Measurements from ENCODE around the gene NR1I3. TPM values are rescaled to one million over a fixed set of nuclear protein-coding genes. Genes with fewer than 3 reads are reported as not detected.

Gene NR1I3
- total and polyA plus RNA-seq, 2 of the 13 experiments (the other 11 are each of a cell fraction or from before 2014, with no cell fraction given): 0.62 to 0.95 TPM

DNA sequence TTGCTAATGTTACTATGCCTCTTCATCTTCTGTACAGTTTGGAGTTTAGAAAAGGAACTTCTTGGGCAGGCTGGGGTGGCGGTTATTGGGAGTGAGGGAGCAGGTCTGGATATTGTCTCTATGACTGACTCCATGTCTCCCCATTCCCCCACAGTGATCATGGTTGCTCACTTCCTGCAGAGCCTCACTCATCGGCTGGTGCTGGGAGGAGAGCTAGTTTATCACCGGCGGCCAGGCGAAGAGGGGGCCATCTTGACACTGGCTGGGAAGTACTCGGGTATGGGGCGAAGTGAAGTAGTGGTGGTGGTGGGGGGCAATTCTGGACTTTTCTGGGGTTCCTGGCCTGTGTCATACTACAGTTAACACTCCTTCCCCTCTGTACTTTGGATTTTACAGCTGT, 10.0 kb downstream of the NR1I3 start:
- DNase-seq (ENCODE audit: low spot score) (no peak), FAIRE-seq (no peak), ATAC-seq (no peak)
- intact Hi-C loops (cut with micrococcal nuclease; ENCODE audit: unreplicated experiment) (loop anchor here (5.0 kb wide), 1 partner anchor 84 kb away; the partner anchor contains the start of gene SDHC), in situ Hi-C loops (cut with HindIII; ENCODE audit: extremely low pct_ligation_motif_present, low pct_unique_long_range_greater_than_20kb) (loop anchor here (5.0 to 10.0 kb wide), 2 partner anchors 64 to 157 kb away; no protein-coding TSS in a partner anchor)
- Histone ChIP-seq H3K9me3 (ENCODE audit: low read length) (no peaks in the 10 kb centered on the region), H3K4me2 (ENCODE audit: low read depth, low read length) (peak overlapping the region; percentile 92; the same call in 1 of the 2 replicates), H3K27me3 (ENCODE audit: control insufficient read depth in 1 of 2, insufficient read depth in 2 of 2, low read length in 2 of 2) (no peaks in the 10 kb centered on the region; a peak in 1 of 5 replicates), H3K9ac (ENCODE audit: insufficient read depth, low read depth, low read length) (no peak overlapping the region), H3K4me3 (replicated peaks in 1 of 3; ENCODE audit: insufficient read depth in 1 of 3, low read depth in 2 of 3, low read length in 3 of 3) (no peak overlapping the region), H3K4me1 (ENCODE audit: insufficient read depth, low read length) (peaks cover 53% of the 10 kb centered on the region), H3K27ac (ENCODE audit: extremely low read length, insufficient read depth, low read length) (no peak overlapping the region), H4K20me1 (ENCODE audit: insufficient read depth, low read length) (no peaks in the 10 kb centered on the region; the same call in 1 of the 2 replicates), H3K79me2 (ENCODE audit: insufficient read depth, low read length) (peaks cover 19% of the 10 kb centered on the region), H2AFZ (ENCODE audit: low read length) (no peak overlapping the region), H3K36me3 (replicated peaks in 1 of 2; ENCODE audit: control insufficient read depth in 1 of 2, insufficient read depth in 2 of 2, low read length in 2 of 2) (peaks cover 12 to 38% of the 10 kb centered on the region in 2 experiments; a peak in 4 of 5 replicates)
- CTCF ChIA-PET (ENCODE audit: low intra/inter-chr PET ratio, low total read pairs): interaction anchor here (1.0 to 3.7 kb wide), 3 partner anchors 16 to 63 kb away, joined by 3 to 36 read pairs (median 13); no protein-coding TSS in a partner anchor
- WGBS (ENCODE audit: low lambda C conversion rate): 100% methylated on average over 7 of the region's 7 CpGs
- BruUV-seq (replicated peaks): no TSS peak
- POLR2A ChIA-PET: interaction anchor here (1.5 to 12.5 kb wide), 2 partner anchors 9 to 21 kb away, joined by 4 to 357 read pairs; partner anchors contain the start of gene NDUFS2
- TF ChIP-seq PAX8 (CRISPR knock-in tag; IDR thresholded peaks at IDR 0.05; ENCODE audit: borderline replicate concordance): no peak
- no peak for TF ChIP-seq ZBTB38 (CRISPR knock-in tag; IDR thresholded peaks at IDR 0.05)
- no peak for TF ChIP-seq ARNTL (CRISPR knock-in tag; IDR thresholded peaks at IDR 0.05)
- no peak for TF ChIP-seq PAWR (CRISPR knock-in tag; IDR thresholded peaks at IDR 0.05; ENCODE audit: borderline replicate concordance)
- TF ChIP-seq, protein P1, sequence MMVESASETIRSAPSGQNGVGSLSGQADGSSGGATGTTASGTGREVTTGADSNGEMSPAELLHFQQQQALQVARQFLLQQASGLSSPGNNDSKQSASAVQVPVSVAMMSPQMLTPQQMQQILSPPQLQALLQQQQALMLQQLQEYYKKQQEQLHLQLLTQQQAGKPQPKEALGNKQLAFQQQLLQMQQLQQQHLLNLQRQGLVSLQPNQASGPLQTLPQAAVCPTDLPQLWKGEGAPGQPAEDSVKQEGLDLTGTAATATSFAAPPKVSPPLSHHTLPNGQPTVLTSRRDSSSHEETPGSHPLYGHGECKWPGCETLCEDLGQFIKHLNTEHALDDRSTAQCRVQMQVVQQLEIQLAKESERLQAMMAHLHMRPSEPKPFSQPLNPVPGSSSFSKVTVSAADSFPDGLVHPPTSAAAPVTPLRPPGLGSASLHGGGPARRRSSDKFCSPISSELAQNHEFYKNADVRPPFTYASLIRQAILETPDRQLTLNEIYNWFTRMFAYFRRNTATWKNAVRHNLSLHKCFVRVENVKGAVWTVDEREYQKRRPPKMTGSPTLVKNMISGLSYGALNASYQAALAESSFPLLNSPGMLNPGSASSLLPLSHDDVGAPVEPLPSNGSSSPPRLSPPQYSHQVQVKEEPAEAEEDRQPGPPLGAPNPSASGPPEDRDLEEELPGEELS (CRISPR knock-in tag; IDR thresholded peaks at IDR 0.05): no peak
- no peak for TF ChIP-seq ZNF142 (CRISPR knock-in tag; IDR thresholded peaks at IDR 0.05)
- no peak for TF ChIP-seq FUBP1 (CRISPR knock-in tag; IDR thresholded peaks at IDR 0.05; ENCODE audit: borderline replicate concordance)
- TF ChIP-seq SIN3B (IDR thresholded peaks at IDR 0.05; ENCODE audit: low read length): no peak
- TF ChIP-seq KDM3A (CRISPR knock-in tag; IDR thresholded peaks at IDR 0.05; ENCODE audit: low read depth): no peak
- no peak for TF ChIP-seq PCBP2 (optimal IDR thresholded peaks at IDR 0.05; ENCODE audit: low read depth, low read length, poor library complexity, severe bottlenecking)
- TF ChIP-seq NFE2 (CRISPR knock-in tag; IDR thresholded peaks at IDR 0.05): no peak
- TF ChIP-seq, protein P2, sequence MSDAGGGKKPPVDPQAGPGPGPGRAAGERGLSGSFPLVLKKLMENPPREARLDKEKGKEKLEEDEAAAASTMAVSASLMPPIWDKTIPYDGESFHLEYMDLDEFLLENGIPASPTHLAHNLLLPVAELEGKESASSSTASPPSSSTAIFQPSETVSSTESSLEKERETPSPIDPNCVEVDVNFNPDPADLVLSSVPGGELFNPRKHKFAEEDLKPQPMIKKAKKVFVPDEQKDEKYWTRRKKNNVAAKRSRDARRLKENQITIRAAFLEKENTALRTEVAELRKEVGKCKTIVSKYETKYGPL (CRISPR knock-in tag; IDR thresholded peaks at IDR 0.05): no peak
